ENCODE measurements around the gene RBMS1.

Gene RBMS1

DNA sequence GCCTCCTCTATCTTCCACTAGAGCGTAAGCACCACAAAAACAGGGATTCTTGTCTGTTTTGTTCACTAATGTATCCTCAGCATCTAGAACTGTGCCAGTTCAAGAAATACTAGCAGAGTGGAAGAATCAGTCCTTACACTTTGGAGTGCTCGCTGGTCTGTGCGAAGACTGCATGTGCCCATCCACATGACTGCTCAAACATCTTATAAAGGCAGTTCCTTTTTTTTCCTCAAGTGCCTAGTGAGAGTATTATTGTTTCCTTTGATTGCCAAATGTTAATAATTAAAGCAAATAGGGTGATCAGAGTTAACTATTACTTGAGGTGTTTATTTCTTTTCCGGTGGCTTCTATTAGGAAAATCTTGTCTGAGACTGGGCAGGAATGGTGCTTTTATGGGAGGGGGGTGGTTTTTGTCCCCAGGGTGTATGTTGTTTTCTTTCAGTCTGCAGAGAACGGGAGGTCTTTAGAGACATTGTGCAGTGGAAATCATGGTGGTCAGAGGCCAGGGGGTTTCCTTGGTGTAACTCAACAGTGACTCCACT, 247.9 kb downstream of the RBMS1 start:
- no peak for DNase-seq

DNA sequence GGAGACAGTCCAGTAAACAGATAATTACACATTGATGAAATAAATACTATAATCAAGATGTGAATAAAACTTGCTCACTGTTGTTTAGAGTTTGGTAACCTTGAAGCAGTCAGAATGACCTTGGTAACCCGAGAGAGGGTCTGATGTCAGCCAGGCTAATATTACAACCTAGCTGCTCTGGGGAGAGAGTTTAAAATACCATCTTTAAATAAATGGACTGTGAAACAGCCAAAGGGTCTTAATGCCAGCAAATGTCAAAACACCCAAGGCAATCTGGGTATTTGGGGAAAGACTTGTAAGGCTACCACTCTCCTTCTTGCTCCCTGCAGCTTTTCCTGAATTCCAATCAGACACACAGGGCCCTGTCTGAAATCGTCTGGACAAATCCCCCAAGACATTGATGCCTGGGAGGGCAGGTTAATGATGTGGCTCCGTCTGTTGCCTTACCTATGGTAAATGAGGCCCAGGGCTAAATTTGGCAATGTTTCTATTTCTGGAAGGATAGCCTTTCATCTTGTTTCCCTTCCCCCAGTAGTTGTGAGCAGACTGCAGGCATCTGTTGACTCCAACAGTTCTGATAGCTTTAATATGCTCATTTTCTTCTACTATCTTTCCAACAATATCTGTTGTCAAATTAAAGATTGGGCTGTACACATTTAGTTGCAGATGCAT, 250.6 kb downstream of the RBMS1 start:
- DNase-seq = no peak

DNA sequence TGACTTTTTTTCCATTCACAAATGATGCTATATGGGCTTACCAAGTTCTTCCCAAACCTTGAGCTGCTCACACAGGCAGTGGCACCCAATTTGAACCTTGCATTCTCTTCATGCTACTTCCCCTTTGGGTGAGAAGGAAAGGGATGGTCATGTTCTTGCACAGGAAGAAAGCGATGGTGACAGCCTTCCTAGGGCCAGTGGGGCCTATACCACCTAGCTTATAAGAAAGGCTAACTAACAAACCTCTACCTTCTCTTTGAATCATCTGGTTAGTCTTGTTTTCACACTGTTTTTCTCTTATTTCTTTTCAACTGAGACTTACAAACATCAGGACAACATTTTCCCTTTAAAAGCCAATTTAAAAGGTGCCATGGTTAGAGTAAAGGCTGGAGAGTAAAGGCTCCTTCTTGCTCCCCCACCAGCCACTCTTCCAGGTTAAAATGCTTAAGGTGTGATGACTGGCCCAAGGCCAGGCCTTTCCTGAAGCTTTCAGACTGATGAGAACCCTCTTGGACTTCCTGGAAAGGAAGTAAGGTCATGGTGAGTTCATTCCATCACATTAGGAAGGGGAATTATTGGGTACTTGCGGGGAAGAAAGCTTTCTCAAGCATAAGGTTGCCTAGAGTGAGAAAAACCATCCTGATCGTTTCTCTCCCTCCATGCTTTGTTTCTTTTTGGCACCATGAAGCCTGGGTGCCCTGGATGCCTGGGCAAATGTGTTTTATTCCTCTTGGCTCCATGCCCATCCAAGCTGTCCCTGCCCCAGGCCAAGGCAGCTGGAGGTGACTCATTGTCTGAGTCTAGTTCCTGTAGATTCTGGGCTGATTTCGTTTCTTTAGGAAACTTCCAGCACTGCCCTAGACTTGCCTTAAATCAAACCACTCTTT, 252.1 kb downstream of the RBMS1 start:
- DNase-seq = no peak

DNA sequence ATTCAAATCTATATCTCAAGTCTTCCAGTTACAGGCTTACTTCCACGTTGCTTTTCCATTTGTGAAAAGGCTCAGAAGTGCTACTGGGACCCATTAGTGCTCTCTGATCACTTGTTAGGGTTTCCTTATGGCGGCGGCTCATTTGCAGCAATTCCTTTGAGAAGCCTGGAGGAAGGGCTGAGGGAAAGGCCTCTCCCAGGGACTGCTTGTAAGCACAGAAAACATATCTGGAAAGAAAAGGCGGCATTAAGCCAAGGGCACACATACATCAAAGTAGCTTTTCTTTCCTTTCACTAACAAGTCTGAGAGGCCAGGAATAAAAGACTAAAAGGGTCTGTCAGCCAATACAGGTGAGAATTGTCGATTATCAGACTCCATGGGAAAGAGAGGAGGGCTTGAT, 254.2 kb downstream of the RBMS1 start:
- no peak for DNase-seq

DNA sequence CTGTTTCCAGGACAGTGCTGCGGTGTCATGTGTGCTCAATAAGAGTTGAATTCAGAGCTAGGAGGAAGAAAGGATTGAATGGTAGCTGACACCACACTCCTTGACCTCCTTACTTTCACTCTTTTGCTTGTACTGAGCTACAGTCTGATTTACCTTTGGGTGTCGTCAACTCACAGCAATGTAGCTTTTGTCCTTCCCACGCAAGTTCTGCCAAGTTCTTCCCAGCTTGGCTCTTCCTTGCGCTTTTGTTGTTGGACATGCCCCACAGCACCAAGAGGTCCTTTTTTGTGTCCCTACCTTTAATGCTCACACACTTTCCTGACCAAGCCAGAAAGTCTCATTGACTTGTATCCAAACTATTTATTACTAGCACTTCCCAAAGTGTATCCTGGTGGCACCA, 255.2 kb downstream of the RBMS1 start:
- no peak for DNase-seq

DNA sequence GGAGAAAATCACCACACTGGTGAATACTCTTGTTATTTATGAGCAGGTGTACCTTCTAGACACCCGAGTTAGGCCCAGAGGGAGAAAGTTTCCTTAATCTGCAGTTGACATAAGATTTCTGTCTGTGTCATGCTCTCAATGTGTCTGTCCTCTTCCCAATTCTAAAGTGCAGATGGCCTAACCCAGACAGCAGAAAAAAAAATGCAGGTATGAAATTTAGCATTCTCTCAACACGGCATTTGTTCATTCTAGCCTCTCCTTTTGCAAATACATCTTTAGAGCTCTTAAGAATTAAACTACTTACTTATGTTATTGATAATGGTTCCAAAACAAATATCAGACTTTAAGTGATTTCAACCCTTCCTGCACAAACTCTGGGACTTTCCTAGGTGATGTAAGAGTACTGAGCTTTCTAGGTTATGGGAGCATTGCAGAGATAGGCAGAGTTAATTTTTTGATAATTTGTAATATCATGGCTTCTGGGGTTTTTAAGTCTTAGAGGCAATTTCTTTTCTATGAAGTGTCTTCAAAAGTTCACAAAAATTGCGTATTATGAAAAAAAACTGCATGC, 260.6 kb downstream of the RBMS1 start:
- DNase-seq = no peak

DNA sequence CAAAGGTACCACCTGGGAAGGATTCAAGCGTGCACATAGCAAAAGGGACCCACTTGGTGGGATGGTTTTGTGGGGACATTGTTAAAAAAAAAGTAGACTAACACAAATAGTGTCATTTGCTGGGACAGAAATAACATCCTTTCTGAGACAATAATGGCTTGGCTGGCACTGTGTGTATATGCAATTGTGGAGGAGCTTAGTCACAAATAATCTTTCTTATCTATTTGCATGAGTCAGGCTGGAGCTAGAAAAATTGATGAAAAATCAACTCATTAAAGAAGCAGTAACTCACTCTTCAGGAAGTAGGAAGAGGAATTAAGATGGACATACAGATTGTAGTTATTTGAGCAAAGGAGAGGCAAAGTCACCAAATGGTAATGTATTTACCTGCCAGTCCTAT, 264.0 kb downstream of the RBMS1 start:
- DNase-seq = no peak

DNA sequence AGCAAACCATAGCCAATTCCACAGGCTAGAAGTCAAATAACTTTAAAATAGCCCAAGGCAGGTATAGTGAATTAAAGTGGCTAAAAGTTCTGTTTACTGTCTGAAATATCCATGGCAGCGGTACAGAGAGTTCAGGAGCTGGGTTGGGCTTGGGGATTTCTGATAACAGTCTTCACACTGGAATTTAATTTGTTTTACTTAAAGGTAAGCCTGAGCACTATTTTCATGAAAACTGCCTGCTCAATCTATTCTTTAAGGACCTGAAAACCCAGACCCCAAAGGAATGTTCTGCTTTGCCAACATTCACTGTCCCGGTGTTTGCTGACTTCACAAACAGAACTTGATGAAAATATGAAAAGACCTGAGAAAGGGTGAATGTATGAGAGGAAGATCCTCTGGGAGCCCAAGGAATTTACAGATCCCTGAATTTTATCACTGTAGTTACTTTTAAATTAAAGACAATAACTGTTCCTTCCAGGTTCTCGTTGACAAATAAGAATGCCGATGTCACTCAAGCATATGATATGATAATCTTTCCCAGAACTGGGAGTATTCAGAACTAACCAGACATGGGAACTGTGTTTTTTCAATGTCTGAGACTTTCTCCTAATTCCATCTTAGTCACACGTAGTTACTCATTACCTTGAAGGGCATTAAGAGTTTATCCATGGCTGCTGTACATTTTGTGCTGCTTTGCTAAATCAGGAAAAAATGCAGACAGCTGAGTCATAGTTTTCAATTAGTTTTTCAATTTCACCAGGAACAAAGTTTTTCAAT, 265.3 kb downstream of the RBMS1 start:
- DNase-seq = no peak

DNA sequence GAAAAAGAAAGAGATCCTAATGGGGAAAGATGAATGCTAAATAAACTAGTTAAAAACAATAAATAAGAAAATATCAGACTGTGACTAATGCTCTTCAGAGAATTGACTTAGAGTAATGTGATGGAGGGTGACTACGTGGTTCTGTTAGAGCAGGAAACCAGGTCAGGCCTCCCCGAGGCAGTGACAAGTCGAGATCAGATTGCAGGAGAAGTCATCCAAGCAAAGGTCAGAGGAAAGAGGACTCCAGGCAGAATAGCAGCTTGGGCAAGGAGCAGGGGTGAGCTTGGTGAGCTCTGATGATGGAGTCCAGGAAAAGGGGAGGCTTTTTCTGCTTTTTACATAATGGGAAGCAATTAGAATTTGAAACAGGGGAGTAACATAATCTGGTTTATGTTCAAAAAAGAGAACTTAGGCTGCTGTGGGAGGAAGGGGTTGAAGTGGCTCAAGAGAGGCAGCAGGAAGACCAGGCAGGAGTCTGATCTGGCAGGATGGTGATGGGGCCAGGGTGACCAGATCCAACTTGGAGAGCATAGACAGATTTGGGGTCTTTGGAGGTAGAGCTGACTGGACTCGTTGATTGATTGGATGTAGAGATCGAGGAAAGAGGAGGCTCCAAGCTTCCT, 266.2 kb downstream of the RBMS1 start:
- DNase-seq = no peak

DNA sequence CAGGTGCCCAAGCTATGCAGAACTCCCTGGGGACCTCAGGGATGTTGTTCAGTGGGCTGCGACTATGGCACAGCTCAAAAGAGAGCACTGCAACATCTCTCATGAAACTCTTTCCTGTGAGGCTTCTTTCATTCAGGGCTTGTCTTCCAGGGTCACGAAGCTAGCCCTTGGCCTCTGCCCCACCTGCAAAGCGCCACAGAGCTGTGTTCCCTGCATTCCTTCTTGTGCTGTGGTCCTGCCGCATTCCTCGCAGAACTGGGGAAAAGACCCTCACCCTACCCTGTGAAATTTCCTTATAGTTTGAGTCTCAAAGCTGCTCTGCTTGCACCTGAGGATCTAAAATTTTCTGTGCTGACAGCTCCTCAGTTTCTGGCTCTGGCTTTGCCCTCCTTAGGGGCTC, 267.2 kb downstream of the RBMS1 start:
- DNase-seq = no peak

DNA sequence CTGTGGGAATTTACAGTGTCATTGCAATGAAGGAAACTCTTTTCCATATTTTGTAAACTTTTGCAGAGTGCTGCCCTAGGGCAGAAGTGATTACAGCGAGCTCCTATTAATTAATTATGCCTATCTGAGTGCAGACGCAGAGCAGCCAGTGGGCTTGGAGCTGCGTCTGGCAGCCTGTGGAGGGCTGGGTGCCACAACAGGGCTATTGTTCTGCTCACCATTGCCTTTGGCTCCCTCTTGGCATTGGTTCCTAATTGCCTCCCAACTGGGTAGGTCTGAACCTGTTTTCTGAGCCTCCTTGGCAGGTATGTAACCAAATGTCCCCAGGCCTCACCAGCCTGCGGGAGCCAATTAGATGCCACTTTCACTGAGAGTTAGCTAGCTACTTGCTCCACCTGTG, 267.9 kb downstream of the RBMS1 start:
- DNase-seq = no peak

DNA sequence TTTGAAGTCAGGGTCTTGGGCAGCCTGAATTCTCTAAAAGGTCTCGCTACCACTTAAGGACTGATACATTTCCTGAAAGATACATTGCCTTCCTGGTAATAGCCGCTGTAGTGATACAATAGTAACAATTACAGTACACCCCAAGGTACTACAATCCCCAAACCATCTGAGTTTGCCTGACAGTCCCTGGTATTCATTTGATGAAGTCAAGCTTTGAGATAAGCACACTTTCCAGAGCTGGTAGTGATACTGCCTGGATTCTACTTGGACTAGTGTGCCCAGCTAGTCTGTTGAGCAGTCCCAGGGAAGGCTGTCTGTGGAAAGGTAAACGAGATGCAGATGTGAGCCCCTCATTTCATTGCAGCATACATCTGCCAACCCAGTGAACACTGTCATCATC, 269.1 kb downstream of the RBMS1 start:
- DNase-seq = no peak

DNA sequence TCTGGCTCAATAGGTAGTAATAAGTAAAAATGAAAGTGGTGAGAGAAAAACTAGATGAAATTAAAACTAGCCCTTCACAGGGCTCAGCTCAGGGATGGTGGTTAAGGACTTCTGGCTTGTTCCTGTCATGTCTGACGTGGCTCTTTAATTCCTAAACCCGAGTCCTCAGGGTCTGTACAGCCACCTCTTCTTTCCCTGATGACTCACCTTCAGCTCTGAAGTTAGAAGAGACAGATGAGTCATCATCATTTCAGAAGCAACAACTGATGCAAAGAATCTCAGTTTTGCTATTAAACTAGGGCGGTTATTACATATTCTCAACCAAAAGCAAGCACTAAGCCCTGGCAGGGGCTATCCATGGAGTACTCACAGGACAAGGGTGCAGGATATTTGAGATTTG, 269.5 kb downstream of the RBMS1 start:
- peak; percentile 93 for DNase-seq

DNA sequence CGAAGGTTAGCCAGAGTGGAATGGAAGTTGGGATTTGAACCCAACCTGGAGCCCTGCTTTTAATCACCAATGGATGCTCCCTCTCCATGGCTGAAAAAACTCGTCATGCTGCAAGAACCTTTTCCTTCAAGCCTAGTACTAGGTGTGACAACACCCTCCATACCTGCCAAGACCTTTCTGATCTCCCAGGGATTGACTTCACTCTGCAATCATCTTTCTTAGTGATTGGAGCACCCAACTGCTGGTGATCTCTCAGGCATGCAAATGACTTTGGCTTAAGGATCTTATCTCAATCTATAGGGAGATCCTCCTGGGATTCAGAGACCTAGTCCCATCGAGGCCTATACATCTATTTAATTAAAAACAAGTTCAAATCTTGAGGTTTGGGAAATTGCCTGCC, 270.0 kb downstream of the RBMS1 start:
- no peak for DNase-seq

DNA sequence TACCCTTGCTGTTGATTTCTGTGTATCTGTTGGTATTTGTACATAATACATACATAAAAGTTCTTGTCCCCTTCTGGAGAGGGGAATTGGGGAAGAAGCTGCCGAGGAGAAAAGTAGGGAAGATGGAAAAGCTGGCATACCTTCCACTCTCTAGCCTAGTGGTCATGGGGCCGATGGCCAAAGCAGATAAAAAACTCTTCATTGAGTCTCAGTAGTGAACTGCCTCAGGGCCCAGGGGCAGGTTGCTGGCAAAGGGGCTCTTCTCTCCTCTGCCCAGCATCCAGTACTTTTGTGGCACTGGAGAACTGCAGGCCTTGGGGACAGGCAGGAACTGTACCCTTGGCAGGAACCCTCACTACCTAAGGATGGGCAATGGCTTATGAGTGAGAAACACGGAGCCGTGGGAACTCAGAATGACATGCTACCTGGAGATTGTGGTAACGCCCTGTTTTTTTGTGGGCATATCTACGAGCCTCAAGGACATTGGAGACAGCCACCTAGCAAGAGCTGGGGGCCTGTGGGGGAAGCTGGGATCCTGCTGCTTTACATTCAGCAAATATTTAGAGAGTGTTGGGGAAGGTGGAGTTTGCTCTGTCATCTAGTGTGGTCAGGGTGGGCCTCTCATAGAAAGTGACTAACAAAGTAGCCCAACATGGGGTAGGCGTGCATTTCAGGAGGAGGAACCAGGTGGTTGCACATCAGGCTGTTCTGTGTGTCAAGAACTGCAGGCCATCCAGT, 270.9 kb downstream of the RBMS1 start:
- DNase-seq = no peak

Measured in activated CD4-positive, alpha-beta T cell treated with anti-CD3 and anti-CD28 coated beads, Interleukin-2, amount 50 U/mL, for 16 hours (primary cell).